ENCODE results near the gene BARHL2. TPM values are rescaled to one million over a fixed set of nuclear protein-coding genes. Genes with fewer than 3 reads are reported as not detected.

The BARHL2 gene
- polyA plus RNA-seq, 1 experiment: not detected

DNA sequence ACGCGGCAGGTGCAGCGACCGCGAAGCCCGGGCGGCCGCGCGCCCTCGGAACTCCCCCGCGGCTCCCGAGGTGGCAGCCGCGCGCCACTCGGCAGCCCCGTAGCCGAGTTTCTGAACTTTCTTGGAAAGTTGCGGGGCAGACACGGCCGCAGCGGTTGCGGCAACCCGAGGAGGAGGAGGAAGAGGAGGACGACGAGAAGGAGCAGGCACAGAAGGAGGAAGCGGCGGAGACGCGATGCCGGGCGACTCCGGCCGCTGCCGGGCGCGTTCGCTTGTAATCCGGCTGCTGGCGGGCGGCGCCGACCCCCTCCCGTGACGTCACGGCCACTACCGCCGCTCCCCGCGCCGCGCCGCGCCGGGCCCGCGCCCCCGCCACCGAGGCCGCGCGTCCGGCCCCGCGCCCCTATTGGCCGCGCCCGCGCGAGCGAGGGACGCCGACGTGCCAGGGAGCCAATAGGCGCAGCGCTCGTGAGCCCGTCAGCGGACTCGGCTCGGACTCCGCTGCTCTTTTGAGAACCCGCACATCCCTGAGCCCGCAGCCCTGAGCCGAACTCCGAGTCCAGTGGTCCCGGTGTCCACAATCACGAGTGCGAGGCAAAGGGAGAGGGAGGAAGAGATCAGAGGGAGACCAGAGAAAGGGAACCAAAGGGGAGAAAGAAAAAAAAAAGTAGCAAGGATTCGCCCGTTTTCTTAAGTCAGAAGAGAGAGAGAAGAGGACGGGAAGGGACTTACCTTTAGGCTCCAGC, 736 bp upstream of the BARHL2 start:
- POLR2A ChIA-PET: no interaction called here

DNA sequence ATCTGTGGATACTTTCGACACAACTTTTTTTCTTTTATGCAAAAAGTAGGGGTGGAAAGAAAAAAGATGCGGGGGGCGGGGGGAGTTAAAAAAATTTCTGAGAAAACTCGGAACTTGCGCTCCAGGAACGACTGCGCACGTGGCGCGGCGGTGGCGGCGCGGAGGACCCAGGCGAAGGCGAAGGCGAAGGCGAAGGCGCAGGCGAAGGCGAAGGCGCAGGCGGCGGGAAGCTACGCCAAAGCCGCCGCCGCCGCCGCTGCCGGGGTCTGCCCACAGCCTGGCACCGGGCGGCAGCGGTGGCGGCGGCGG, 208 bp upstream of the BARHL2 start:
- no peak overlapping the region for H3K4me3 ChIP-seq (ENCODE audit: low read depth, low read length)
- ChIA-PET CTCF (no interaction called here), POLR2A (no interaction called here)
- no peak overlapping the region for H3K27ac ChIP-seq (ENCODE audit: low read depth, low read length)
- TF ChIP-seq, protein P1, sequence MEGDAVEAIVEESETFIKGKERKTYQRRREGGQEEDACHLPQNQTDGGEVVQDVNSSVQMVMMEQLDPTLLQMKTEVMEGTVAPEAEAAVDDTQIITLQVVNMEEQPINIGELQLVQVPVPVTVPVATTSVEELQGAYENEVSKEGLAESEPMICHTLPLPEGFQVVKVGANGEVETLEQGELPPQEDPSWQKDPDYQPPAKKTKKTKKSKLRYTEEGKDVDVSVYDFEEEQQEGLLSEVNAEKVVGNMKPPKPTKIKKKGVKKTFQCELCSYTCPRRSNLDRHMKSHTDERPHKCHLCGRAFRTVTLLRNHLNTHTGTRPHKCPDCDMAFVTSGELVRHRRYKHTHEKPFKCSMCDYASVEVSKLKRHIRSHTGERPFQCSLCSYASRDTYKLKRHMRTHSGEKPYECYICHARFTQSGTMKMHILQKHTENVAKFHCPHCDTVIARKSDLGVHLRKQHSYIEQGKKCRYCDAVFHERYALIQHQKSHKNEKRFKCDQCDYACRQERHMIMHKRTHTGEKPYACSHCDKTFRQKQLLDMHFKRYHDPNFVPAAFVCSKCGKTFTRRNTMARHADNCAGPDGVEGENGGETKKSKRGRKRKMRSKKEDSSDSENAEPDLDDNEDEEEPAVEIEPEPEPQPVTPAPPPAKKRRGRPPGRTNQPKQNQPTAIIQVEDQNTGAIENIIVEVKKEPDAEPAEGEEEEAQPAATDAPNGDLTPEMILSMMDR (IDR thresholded peaks at IDR 0.05; ENCODE audit: low read depth, low read length): no peak
- DNase-seq (ENCODE audit: low read depth, low spot score): no peak
- peaks cover 79% of the 10 kb centered on the region for H3K27me3 ChIP-seq (ENCODE audit: control insufficient read depth, insufficient read depth, low read length)
- H3K9me3 ChIP-seq (ENCODE audit: control insufficient read depth, insufficient read depth, low read length): peaks cover 17% of the 10 kb centered on the region; the same call in 1 of the 2 replicates

More for the DNA sequence above, 736 bp upstream of the BARHL2 start:
- no peak overlapping the region for H3K27ac ChIP-seq (ENCODE audit: low read depth, low read length)
- no peak for DNase-seq (ENCODE audit: low read depth, low spot score)
- peaks cover 79% of the 10 kb centered on the region for H3K27me3 ChIP-seq (ENCODE audit: control insufficient read depth, insufficient read depth, low read length)
- CTCF ChIA-PET: interaction anchor here (1.8 kb wide), 1 partner anchor 247 kb away, joined by 5 read pairs; no protein-coding TSS in a partner anchor
- peak overlapping the region; percentile 43 for H3K4me3 ChIP-seq (ENCODE audit: low read depth, low read length)
- peaks cover 17% of the 10 kb centered on the region; the same call in 1 of the 2 replicates for H3K9me3 ChIP-seq (ENCODE audit: control insufficient read depth, insufficient read depth, low read length)
- TF ChIP-seq, protein P1 (IDR thresholded peaks at IDR 0.05; ENCODE audit: low read depth, low read length): no peak

DNA sequence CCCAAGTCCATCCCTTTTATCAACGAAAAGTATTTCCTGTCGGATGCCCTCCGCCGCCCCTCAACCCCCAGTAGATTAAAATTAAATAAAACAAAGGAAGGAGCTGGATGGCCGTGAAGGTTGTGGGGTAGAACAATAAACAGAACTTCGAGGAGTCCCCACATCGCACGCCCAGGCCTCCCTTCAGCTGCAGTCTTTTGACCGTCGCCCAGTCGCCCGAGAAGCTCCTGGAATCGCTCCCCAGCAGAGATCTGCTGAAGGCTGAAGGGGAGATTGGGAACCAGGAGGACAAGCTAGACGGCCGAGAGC, 905 bp downstream of the BARHL2 start:
- Histone ChIP-seq H3K27me3 (ENCODE audit: control insufficient read depth, insufficient read depth, low read length) (peaks cover 89% of the 10 kb centered on the region), H3K27ac (ENCODE audit: low read depth, low read length) (no peak overlapping the region), H3K4me3 (ENCODE audit: low read depth, low read length) (no peak overlapping the region), H3K9me3 (ENCODE audit: control insufficient read depth, insufficient read depth, low read length) (peaks cover 17% of the 10 kb centered on the region; the same call in 1 of the 2 replicates)
- ChIA-PET POLR2A (no interaction called here), CTCF (interaction anchor here (1.0 to 1.2 kb wide), 2 partner anchors 17 to 449 kb away, joined by 4 to 5 read pairs; no protein-coding TSS in a partner anchor)
- TF ChIP-seq, protein P1 (IDR thresholded peaks at IDR 0.05; ENCODE audit: low read depth, low read length): no peak
- no peak for DNase-seq (ENCODE audit: low read depth, low spot score)

DNA sequence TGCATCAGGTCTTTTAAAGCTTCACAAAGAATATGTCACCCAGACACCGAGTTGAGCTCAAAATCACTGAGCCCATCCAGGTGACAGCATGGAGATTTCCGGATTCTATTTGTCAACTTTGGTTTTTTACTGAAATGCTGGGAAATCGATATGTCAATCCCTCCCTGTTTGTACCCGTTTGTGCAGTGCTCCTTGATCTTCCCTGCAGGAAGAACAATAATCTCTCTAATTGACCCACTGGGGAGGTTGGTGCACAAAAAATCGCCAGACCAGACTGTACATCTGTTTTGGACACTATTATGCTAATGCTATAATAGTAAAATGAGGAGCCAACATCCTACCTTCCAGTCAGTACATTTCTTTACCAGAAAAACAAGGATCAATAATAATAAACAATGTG, 1.8 kb downstream of the BARHL2 start:
- ChIA-PET CTCF (interaction anchor here (1.2 kb wide), 1 partner anchor 16 kb away, joined by 5 read pairs; no protein-coding TSS in a partner anchor), POLR2A (no interaction called here)
- peaks cover 91% of the 10 kb centered on the region for H3K27me3 ChIP-seq (ENCODE audit: control insufficient read depth, insufficient read depth, low read length)
- TF ChIP-seq, protein P1 (IDR thresholded peaks at IDR 0.05; ENCODE audit: low read depth, low read length): no peak
- DNase-seq (ENCODE audit: low read depth, low spot score): no peak
- peaks cover 17% of the 10 kb centered on the region; the same call in 1 of the 2 replicates for H3K9me3 ChIP-seq (ENCODE audit: control insufficient read depth, insufficient read depth, low read length)
- H3K27ac ChIP-seq (ENCODE audit: low read depth, low read length): no peak overlapping the region
- no peak overlapping the region for H3K4me3 ChIP-seq (ENCODE audit: low read depth, low read length)

DNA sequence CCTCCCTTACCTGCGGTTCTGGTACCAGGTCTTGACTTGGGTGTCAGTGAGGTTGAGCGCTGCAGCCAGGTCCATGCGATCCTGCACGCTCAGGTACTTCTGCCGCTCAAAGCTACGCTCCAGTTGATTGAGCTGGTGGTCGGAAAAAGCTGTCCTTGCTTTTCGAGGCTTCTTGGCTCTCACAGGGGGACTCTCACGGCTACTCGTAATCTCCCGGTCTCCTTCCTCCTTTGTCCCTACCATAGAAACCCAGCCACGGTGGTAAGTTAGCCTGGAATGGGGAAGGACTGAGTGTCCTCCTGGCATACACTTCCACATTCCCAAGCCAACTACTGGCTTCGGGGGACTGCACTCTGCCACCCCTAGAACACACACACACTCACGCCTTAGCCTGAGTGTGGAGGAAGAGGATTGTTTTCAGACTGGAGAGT, 2.6 kb downstream of the BARHL2 start:
- H3K4me3 ChIP-seq (ENCODE audit: low read depth, low read length): no peak overlapping the region
- TF ChIP-seq, protein P1 (IDR thresholded peaks at IDR 0.05; ENCODE audit: low read depth, low read length): no peak
- no peak for DNase-seq (ENCODE audit: low read depth, low spot score)
- H3K9me3 ChIP-seq (ENCODE audit: control insufficient read depth, insufficient read depth, low read length): peaks cover 14% of the 10 kb centered on the region; the same call in 1 of the 2 replicates
- ChIA-PET CTCF (no interaction called here), POLR2A (no interaction called here)
- no peak overlapping the region for H3K27ac ChIP-seq (ENCODE audit: low read depth, low read length)
- H3K27me3 ChIP-seq (ENCODE audit: control insufficient read depth, insufficient read depth, low read length): peaks cover 91% of the 10 kb centered on the region
